Urothelium cell line (cell line): ENCODE measurements around the gene SYCP2L.
A peak's percentile ranks its signal among the peaks of the same experiment; 100 is the strongest.
"Not testable (repeated sequence)": the region's sequence is repeated elsewhere in the genome, so short reads cannot be mapped to it uniquely, and the experiment has no call there.

ENCODE experiments used
- DNase-seq: peaks from one replicate; pipeline ENCODE4 v3.0.0; 2011; ENCODE audit warnings: low spot score, mixed read lengths
- FAIRE-seq: peaks from 2 replicates; lab custom pipeline; 2011; peaks lifted over from hg19 to GRCh38; lab: Jason Lieb, UNC

The SYCP2L gene

GRCh38 chr6:10886691-10887502 is at the start of gene SYCP2L:
SYCP2L (plus strand) TSS chr6:10887052; CDS start chr6:10887127, 75 bp downstream.
- FAIRE-seq (no peak), DNase-seq (peak; percentile 29)

- DNase-seq = peak; percentile 29
These were observed 49.2 kb upstream of the SYCP2L start for GRCh38 chr6:10837622-10837994.

GRCh38 chr6:10837995-10838793 is 48.7 kb upstream of the SYCP2L start, which contains the start of gene MAK:
MAK (minus strand) TSS chr6:10838539; CDS start chr6:10830648, 7,891 bp downstream.
- FAIRE-seq = no peak
- DNase-seq = peak; percentile 95

More at GRCh38 chr6:10837622-10837994, 49.2 kb upstream of the SYCP2L start:
- no peak for FAIRE-seq

- FAIRE-seq (no peak), DNase-seq (no peak)
These were observed 48.0 kb upstream of the SYCP2L start for GRCh38 chr6:10838794-10839333.

GRCh38 chr6:10843554-10843953 is 43.3 kb upstream of the SYCP2L start:
- FAIRE-seq (no peak), DNase-seq (no peak)

- DNase-seq = no peak
- no peak for FAIRE-seq
These were observed 39.2 kb upstream of the SYCP2L start for GRCh38 chr6:10847684-10848083.

- FAIRE-seq (no peak), DNase-seq (no peak)
These were observed 37.0 kb upstream of the SYCP2L start for GRCh38 chr6:10849901-10850300.

- FAIRE-seq = no peak
- DNase-seq = no peak
These were observed 36.1 kb upstream of the SYCP2L start for GRCh38 chr6:10850728-10851127.

GRCh38 chr6:10852361-10852960 is 34.4 kb upstream of the SYCP2L start:
- FAIRE-seq (no peak), DNase-seq (no peak)

GRCh38 chr6:10853849-10854300 is 33.0 kb upstream of the SYCP2L start:
- DNase-seq, FAIRE-seq: not testable (repeated sequence)

- DNase-seq (no peak), FAIRE-seq (no peak)
These were observed 31.8 kb upstream of the SYCP2L start for GRCh38 chr6:10854922-10855632.

GRCh38 chr6:10857259-10857658 is 29.6 kb upstream of the SYCP2L start:
- no peak for FAIRE-seq
- DNase-seq = no peak

- FAIRE-seq (peak; percentile 13), DNase-seq (no peak)
These were observed 25.8 kb upstream of the SYCP2L start for GRCh38 chr6:10861086-10861485.

- no peak for DNase-seq
- no peak for FAIRE-seq
These were observed 24.5 kb upstream of the SYCP2L start for GRCh38 chr6:10862361-10862760.

GRCh38 chr6:10863031-10863430 is 23.8 kb upstream of the SYCP2L start:
- FAIRE-seq, DNase-seq: not testable (repeated sequence)

- not testable (repeated sequence) for FAIRE-seq, DNase-seq
These were observed 20.1 kb upstream of the SYCP2L start for GRCh38 chr6:10866709-10867108.

- DNase-seq (no peak), FAIRE-seq (no peak)
These were observed 18.9 kb upstream of the SYCP2L start for GRCh38 chr6:10867952-10868351.

GRCh38 chr6:10873374-10873773 is 13.5 kb upstream of the SYCP2L start:
- DNase-seq (no peak), FAIRE-seq (no peak)

- FAIRE-seq (no peak), DNase-seq (no peak)
These were observed 12.6 kb upstream of the SYCP2L start for GRCh38 chr6:10874207-10874606.

- FAIRE-seq (no peak), DNase-seq (no peak)
These were observed 11.8 kb upstream of the SYCP2L start for GRCh38 chr6:10875026-10875425.
